ENCODE results near the gene UNC79. TPM values are rescaled to one million over a fixed set of nuclear protein-coding genes. Genes with fewer than 3 reads are reported as not detected.

UNC79 gene
- total RNA-seq, 4 donors from 2014 or later, result 0.13 to 0.16 (median 0.15) TPM; not detected in 1

DNA sequence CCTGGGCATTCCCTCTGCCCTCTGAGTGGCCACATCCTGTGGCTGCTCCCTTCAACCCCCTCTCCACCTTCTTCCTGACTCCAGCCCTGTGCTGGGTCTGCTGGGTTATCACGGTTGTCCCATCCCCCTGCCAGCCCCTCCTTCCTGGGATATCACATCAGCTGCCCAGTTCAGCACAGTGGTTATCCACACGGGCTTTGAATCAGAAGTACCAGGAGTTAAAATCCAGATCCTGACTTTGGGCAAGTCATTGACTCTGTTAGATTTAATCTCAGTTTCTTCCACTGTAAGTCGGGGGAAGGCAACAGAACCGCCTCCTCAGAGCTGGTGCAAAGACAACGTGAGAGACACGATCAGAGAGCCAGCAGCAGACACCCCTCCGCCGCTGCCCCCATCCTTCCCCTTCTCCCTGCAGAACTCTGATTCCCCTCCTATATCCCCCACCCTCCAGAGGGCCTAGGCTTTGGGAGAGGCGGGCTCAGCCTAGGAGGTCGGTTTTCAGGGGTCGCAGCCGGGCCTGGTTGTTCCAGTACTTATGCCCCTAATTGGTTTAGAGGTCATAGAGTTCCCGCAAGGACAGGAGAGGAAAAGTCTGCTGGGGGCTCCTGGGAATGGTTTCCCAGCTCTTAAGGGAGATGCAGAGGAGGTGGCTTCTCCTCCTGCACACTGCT lies 315.0 kb downstream of the UNC79 start:
- H3K9me3 ChIP-seq, result no peaks in the 10 kb centered on the region
- peaks cover 0 to 38% (median 10%) of the 10 kb centered on the region in 3 donors for H3K4me1 ChIP-seq
- TF ChIP-seq POLR2A (IDR thresholded peaks at IDR 0.05), result no peak
- no peak for TF ChIP-seq POLR2AphosphoS5 (IDR thresholded peaks at IDR 0.05)
- no peak for TF ChIP-seq EP300 (IDR thresholded peaks at IDR 0.05)
- TF ChIP-seq, protein P1, sequence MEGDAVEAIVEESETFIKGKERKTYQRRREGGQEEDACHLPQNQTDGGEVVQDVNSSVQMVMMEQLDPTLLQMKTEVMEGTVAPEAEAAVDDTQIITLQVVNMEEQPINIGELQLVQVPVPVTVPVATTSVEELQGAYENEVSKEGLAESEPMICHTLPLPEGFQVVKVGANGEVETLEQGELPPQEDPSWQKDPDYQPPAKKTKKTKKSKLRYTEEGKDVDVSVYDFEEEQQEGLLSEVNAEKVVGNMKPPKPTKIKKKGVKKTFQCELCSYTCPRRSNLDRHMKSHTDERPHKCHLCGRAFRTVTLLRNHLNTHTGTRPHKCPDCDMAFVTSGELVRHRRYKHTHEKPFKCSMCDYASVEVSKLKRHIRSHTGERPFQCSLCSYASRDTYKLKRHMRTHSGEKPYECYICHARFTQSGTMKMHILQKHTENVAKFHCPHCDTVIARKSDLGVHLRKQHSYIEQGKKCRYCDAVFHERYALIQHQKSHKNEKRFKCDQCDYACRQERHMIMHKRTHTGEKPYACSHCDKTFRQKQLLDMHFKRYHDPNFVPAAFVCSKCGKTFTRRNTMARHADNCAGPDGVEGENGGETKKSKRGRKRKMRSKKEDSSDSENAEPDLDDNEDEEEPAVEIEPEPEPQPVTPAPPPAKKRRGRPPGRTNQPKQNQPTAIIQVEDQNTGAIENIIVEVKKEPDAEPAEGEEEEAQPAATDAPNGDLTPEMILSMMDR (IDR thresholded peaks at IDR 0.05), result no peak
- H3K36me3 ChIP-seq, result peaks cover 0 to 11% of the 10 kb centered on the region in 2 donors
- no peaks in the 10 kb centered on the region for H3K27me3 ChIP-seq
- no peak for ATAC-seq
- peak overlapping the region in 3 of 4 donors; percentile 17 to 75 (median 43) for H3K27ac ChIP-seq
- WGBS, 2 donors (ENCODE audit: low coverage in 1 of 2), result 38% methylated on average over 2 of the region's 13 CpGs; no CpG with 5 or more reads in 1 of the 2 donors
- H3K4me3 ChIP-seq, result no peak overlapping the region

DNA sequence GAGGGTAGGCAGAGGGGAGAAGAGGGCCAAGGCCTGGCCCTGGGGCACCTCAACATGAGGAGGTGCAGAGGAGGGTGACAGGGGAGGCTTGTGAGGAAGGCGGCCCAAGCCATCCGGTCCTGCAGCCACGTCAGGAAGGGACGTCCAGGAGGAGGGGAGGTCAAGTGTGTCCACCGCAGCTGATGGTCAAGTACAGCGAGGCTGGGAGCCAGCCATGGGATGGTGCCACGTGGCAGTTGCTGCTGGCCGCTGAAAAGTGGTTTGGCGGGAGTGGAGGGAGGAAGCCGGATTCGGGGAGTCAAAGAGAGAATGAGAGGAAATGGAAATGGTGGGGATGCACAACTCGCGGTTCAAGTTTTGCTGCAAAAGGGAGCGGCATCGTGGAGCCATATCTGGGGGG lies 316.4 kb downstream of the UNC79 start:
- Histone ChIP-seq H3K36me3 (peaks cover 0 to 11% of the 10 kb centered on the region in 2 donors), H3K27me3 (no peaks in the 10 kb centered on the region), H3K4me1 (peaks cover 0 to 28% (median 12%) of the 10 kb centered on the region in 3 donors), H3K4me3 (no peak overlapping the region), H3K27ac (peak overlapping the region in 2 of 4 donors; percentile 54 to 75), H3K9me3 (no peaks in the 10 kb centered on the region)
- 72 to 82% methylated on average over 6 to 15 of the region's 15 CpGs for WGBS, 2 donors (ENCODE audit: low coverage in 1 of 2)
- no peak for ATAC-seq
- TF ChIP-seq POLR2A (IDR thresholded peaks at IDR 0.05), result no peak
- no peak for TF ChIP-seq POLR2AphosphoS5 (IDR thresholded peaks at IDR 0.05)
- TF ChIP-seq, protein P1 (IDR thresholded peaks at IDR 0.05), result no peak
- no peak for TF ChIP-seq EP300 (IDR thresholded peaks at IDR 0.05)

DNA sequence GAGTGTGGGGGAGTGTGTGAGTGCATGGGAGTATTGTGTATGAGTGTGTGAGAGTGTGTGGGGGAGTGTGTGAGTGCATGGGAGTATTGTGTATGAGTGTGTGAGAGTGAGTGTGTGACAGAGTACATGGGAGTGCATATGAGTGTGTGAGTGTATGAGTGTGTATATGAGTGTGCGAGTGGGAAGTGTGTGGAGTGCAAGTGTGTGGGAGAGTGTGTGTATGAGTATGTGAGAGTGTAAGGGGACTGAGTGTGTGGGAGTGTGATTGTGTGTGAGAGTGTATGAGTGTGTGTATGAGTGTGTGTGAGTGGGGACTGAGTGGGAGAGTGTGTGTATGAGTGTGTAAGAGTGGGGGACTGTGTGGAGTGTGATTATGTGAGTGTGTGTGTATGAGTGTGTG lies 316.8 kb downstream of the UNC79 start:
- 88 to 93% methylated on average over 1 of the region's 1 CpG for WGBS, 2 donors (ENCODE audit: low coverage in 1 of 2)
- Histone ChIP-seq H3K27ac (peak overlapping the region in 2 of 4 donors; percentile 54 to 75), H3K4me1 (peaks cover 0 to 28% (median 14%) of the 10 kb centered on the region in 3 donors)

DNA sequence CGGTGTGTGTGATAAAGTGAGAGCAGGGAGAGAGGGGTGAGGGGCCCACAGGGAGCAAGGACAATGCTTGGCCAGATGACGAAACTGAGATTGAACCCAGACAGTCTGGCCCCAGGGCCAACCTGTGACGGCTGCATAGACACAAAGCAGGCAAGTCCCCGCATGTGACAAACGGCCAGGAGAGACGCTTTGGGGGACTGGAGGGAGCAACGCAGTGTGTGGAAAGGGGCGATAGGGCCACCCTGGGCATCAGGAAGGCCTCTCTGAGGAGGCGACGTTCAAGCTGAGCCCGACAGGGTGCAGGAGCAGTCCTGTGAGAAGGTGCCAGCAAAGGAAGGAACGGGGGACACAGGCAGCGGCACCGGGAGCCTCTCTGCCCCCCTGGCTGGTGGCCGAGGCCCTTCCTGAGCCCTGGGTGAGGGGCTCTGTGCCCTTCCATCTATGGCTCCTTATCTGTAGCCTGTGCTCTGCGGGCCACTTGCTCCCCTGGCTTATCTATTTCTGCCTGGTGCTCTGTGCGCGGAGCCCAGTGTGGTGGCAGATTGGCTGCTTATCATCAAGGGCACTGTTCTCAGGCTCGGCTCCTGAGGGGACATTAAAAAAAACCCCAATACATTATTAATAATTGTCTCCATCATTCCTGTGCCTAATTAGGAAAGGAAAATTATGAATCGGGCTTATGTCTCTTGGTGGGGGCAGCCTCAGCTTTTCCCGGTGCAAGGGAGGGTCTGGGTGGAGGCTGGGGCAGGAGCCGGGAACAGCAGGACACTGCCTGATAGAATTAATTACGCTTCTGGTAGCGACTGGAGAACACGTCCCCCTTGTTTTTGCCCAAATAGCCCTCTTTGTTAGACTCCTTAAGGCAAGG lies 317.7 kb downstream of the UNC79 start:
- peak overlapping the region in 3 of 4 donors; percentile 15 to 75 (median 45) for H3K27ac ChIP-seq
- peaks cover 0 to 11% of the 10 kb centered on the region in 2 donors for H3K36me3 ChIP-seq
- no peak for ATAC-seq
- 62 to 71% methylated on average over 7 to 9 of the region's 25 CpGs for WGBS, 2 donors (ENCODE audit: low coverage in 1 of 2)
- TF ChIP-seq POLR2A (IDR thresholded peaks at IDR 0.05) (no peak), EP300 (IDR thresholded peaks at IDR 0.05) (no peak), POLR2AphosphoS5 (IDR thresholded peaks at IDR 0.05) (peak; percentile 31)
- TF ChIP-seq, protein P1 (IDR thresholded peaks at IDR 0.05), result no peak
- H3K4me3 ChIP-seq, result no peak overlapping the region
- H3K4me1 ChIP-seq, result peaks cover 0 to 28% (median 6%) of the 10 kb centered on the region in 3 donors
- no peaks in the 10 kb centered on the region for H3K27me3 ChIP-seq
- no peaks in the 10 kb centered on the region for H3K9me3 ChIP-seq

More for the DNA sequence above, 316.8 kb downstream of the UNC79 start:
- ATAC-seq, result no peak
- no peaks in the 10 kb centered on the region for H3K27me3 ChIP-seq
- peaks cover 0 to 11% of the 10 kb centered on the region in 2 donors for H3K36me3 ChIP-seq
- TF ChIP-seq POLR2AphosphoS5 (IDR thresholded peaks at IDR 0.05) (no peak), EP300 (IDR thresholded peaks at IDR 0.05) (no peak), POLR2A (IDR thresholded peaks at IDR 0.05) (no peak)
- TF ChIP-seq, protein P1 (IDR thresholded peaks at IDR 0.05), result no peak
- no peaks in the 10 kb centered on the region for H3K9me3 ChIP-seq
- H3K4me3 ChIP-seq, result no peak overlapping the region
